ENCODE measurements around the gene GGN.

- TF ChIP-seq EZH2 (IDR thresholded peaks at IDR 0.05; ENCODE audit: low read length, unreplicated experiment) (no peak), CTCF (conservative IDR thresholded peaks at IDR 0.05; ENCODE audit: low read depth, low read length) (no peak)
These were observed 11.3 kb downstream of the GGN start for GRCh38 chr19:38376576-38376975.

Data from PC-3 (cell line).